NT2/D1 (cell line): Measurements from ENCODE around the gene UMODL1.

Source experiments
- SUZ12 ChIP-seq: IDR thresholded peaks from 2 replicates; pipeline ENCODE4 v1.6.1; 2011; ENCODE audit not compliant: insufficient read length, insufficient read depth; ENCODE audit errors: extremely low read depth
- YY1 ChIP-seq: IDR thresholded peaks from 2 replicates; pipeline ENCODE4 v1.6.1; 2011; ENCODE audit not compliant: insufficient read length, insufficient read depth
- ZNF274 ChIP-seq: IDR thresholded peaks from 2 replicates; pipeline ENCODE4 v1.6.1; 2011; ENCODE audit warnings: mild to moderate bottlenecking, low read depth, low read length

DNA sequence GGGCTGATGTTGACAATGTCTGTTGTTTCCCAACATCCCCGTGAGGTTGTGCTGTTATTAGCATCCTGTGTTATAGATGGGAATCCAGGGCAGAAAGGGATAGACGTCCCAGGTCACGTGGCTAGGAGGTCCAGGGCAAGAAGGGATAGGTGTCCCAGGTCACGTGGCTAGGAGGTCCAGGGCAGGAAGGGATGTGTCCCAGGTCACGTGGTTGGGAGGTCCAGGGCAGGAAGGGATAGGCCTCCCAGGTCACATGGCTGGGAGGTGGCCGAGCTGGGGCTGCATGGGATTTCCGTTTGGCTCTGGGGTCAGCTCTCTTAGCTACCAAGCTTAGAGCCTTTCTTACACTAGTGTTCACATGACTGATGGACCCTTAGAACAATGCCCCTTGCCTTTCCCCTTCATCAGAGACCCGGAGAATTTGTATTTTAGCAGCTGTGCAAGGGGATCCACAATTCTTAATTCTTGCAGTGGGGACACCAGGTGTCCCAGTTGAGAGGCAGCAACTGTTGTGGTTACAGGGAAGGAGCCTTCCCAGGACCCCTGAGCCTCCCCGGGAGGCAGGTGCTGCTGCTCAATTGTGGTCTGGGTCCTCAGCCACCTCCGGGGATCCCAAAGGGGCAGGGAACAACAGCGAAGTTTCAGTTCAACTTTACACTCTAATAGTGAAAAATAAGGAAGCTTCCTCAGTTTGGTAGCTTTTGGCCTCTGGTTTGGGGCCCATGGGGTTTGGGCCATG lies 69.2 kb downstream of the UMODL1 start:
- TF ChIP-seq YY1: no peak
- no peak for TF ChIP-seq ZNF274
- TF ChIP-seq SUZ12: no peak
